Measurements from ENCODE around the gene CYBA.

CYBA gene

DNA sequence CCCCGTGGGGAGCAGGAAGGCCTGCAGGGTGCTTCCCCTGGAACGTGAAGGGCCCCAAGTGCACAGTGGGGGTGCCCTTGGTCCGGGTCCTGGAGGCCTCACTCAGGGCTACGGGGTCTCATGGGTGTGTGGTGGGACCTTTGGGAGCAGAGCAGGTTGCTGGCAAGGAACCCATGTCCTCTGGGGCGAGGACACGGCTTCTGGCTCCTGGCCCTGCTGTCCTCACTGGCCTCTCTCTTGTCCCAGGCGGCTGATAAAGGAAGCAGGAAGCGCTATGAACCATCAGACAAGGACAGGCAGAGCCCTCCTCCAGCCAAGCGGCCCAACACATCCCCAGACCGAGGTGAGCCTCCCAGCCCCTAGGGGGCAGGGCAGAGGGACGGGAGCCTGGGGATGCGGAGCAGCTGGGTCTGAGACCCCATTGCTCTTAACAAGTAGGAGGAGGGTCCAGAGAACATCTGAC is 22.3 kb downstream of the CYBA start:
- no peak for DNase-seq (ENCODE audit: extremely low spot score)
- TF ChIP-seq, protein P1, sequence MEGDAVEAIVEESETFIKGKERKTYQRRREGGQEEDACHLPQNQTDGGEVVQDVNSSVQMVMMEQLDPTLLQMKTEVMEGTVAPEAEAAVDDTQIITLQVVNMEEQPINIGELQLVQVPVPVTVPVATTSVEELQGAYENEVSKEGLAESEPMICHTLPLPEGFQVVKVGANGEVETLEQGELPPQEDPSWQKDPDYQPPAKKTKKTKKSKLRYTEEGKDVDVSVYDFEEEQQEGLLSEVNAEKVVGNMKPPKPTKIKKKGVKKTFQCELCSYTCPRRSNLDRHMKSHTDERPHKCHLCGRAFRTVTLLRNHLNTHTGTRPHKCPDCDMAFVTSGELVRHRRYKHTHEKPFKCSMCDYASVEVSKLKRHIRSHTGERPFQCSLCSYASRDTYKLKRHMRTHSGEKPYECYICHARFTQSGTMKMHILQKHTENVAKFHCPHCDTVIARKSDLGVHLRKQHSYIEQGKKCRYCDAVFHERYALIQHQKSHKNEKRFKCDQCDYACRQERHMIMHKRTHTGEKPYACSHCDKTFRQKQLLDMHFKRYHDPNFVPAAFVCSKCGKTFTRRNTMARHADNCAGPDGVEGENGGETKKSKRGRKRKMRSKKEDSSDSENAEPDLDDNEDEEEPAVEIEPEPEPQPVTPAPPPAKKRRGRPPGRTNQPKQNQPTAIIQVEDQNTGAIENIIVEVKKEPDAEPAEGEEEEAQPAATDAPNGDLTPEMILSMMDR (IDR thresholded peaks at IDR 0.05; ENCODE audit: control extremely low read depth, extremely low read depth, low read depth, missing control alignments) = peak; percentile 31
- ChIA-PET CTCF (interaction anchor here (1.5 to 2.3 kb wide), 2 partner anchors 8 to 11 kb away, joined by 3 to 7 read pairs; no protein-coding TSS in a partner anchor), POLR2A (no interaction called here)

DNA sequence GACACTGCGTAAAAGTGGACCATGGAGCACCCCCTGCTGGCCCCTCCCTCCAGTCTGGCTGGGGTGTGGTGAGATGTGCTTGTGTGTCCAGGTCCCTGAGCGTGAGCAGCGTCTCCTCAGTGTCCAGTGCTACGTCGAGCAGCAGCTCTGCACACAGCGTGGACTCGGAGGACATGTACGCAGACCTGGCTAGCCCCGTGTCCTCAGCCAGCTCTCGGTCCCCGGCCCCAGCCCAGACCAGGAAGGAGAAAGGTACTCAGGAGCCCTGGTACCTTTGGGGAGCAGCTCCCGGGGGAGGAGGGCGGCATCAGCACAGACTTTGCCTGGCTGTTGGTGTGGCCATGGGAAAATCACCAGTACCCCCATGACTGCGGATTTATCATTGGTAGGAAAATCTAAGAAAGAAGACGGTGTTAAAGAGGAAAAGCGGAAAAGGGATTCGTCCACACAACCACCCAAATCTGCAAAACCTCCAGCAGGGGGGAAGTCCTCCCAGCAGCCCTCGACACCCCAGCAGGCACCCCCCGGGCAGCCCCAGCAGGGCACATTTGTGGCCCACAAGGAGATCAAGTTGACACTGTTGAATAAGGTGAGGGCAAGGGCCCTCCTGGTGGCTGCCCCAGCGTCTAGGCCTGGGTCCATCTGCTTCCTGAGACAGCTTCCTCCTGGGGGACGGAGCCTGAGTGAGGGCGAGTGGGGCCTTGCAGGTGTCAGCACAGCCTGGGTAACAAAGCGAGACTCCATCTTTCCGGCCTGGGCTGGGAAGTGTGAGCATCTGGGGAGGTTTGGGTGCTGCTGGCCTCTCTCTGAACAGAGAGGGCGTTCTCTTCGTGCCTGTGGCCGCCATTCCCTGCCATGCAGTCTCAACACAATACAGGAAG is 23.1 kb downstream of the CYBA start:
- POLR2A ChIA-PET = no interaction called here

DNA sequence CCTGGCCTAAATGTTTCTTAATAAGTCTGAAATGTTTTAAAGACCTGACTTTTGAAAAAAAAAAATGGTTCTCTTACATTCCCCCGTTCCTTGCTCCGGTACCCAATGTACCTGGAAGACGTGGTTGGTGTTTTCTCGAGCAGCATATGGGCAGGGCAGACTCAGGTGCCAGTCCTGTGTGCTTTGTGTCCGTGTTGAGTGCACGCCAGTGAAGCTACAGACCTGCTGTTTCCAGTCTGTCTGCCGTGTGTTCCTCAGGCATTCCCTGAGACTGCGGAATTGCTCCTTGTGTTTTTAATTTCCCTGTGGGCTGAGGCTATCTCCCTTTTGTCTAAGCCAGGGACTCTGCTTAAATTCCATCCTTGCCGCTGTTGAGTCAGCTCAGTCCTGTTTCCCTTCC is 24.2 kb downstream of the CYBA start:
- TF ChIP-seq, protein P1 (IDR thresholded peaks at IDR 0.05; ENCODE audit: control extremely low read depth, extremely low read depth, low read depth, missing control alignments) = no peak
- POLR2A ChIA-PET = no interaction called here
- CTCF ChIA-PET = interaction anchor here (1.7 kb wide), 1 partner anchor 10 kb away, joined by 4 read pairs; no protein-coding TSS in a partner anchor

More for the DNA sequence above, 23.1 kb downstream of the CYBA start:
- DNase-seq (ENCODE audit: extremely low spot score) = no peak
- CTCF ChIA-PET = no interaction called here
- TF ChIP-seq, protein P1 (IDR thresholded peaks at IDR 0.05; ENCODE audit: control extremely low read depth, extremely low read depth, low read depth, missing control alignments) = no peak

DNA sequence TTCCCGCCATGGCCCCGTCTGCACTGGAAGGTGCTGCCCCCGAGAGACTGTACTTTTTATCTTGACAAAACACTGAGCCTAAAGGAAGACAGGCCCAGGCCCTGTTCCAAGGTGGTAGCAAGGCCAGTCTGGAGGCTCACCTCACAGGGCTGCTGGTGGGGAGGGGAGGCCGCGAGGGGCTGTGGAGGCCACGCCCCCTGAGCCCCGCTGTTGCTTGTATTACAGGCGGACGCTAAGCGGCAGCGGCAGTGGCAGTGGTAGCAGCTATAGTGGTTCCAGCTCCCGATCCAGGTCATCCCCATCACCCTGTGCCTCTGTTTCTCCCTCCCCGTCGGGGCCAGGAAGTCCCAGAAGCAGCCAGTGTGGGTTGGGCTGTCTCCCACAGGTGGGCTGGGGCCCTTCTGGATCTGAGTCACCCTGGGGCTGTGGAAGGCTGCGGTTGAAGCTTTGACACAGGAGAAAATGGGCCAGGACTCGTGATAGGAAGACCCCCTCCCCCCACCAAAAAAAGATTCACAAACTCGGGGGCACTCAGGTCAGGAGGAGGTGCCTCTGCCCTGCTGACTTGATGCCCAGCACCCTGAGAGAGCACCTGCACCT is 25.8 kb downstream of the CYBA start:
- CTCF ChIA-PET = interaction anchor here (1.7 kb wide), 1 partner anchor 9 kb away, joined by 4 read pairs; no protein-coding TSS in a partner anchor
- DNase-seq (ENCODE audit: extremely low spot score) = no peak
- TF ChIP-seq, protein P1 (IDR thresholded peaks at IDR 0.05; ENCODE audit: control extremely low read depth, extremely low read depth, low read depth, missing control alignments) = no peak
- POLR2A ChIA-PET = no interaction called here

More for the DNA sequence above, 24.2 kb downstream of the CYBA start:
- no peak for DNase-seq (ENCODE audit: extremely low spot score)

DNA sequence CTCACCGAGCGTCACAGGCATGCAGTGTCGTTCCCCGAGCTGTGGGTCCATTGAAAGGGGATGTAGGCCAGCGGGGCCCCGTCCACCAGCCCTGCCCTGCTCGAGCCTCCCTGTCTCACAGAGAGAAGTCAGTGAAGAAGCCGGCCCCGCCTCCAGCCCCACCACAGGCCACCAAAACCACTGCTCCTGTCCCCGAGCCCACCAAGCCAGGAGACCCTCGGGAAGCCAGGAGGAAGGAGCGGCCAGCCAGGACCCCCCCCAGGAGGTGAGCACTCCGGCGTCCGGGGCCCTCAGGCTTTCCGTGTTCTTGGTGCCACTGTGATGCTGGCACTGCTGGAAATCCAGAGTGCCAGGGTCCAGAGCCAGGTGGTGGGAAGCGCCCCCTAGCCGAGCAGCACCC is 26.4 kb downstream of the CYBA start:
- ChIA-PET POLR2A (no interaction called here), CTCF (no interaction called here)
- no peak for DNase-seq (ENCODE audit: extremely low spot score)
- TF ChIP-seq, protein P1 (IDR thresholded peaks at IDR 0.05; ENCODE audit: control extremely low read depth, extremely low read depth, low read depth, missing control alignments) = no peak

DNA sequence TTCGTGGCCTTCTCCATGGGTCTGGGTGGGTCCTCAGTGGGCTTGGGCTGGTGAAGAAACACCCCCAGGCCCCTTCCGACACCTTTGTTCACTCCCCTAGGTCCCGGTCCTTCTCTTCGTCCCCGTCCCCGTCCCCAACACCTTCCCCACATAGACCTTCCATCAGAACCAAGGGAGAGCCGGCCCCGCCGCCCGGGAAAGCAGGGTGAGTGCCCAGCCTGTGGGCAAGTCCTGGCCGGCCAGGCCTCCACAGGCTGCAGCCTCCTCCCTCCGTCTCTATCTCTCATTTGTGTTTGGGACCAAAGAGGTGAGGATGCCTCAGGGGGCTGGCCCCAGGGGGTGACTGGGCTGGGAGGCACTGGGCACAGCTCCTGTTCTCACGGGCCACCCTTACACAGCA is 27.0 kb downstream of the CYBA start:
- ChIA-PET CTCF (interaction anchor here (1.3 kb wide), 1 partner anchor 12 kb away, joined by 3 read pairs; no protein-coding TSS in a partner anchor), POLR2A (no interaction called here)
- DNase-seq (ENCODE audit: extremely low spot score) = no peak
- TF ChIP-seq, protein P1 (IDR thresholded peaks at IDR 0.05; ENCODE audit: control extremely low read depth, extremely low read depth, low read depth, missing control alignments) = no peak
